HG02678 (cell line): ENCODE results near the gene LMF2.

Source experiments
- ATAC-seq: cut with Tn5 transposase; IDR thresholded peaks from one replicate; pipeline ENCODE4 v1.9.1; 2021; ENCODE audit warnings: mild to moderate bottlenecking, moderate library complexity; ENCODE audit not compliant: unreplicated experiment

Gene LMF2

GRCh38 chr22:50468626-50469025 lies 38.9 kb downstream of the LMF2 start:
- no peak for ATAC-seq

GRCh38 chr22:50467773-50468440 lies 39.6 kb downstream of the LMF2 start:
- ATAC-seq = no peak

- ATAC-seq = no peak
Observed at GRCh38 chr22:50467341-50467740, 40.2 kb downstream of the LMF2 start.

GRCh38 chr22:50465066-50465930 lies 42.2 kb downstream of the LMF2 start:
- no peak for ATAC-seq

- no peak for ATAC-seq
Observed at GRCh38 chr22:50464451-50464850, 43.1 kb downstream of the LMF2 start.

GRCh38 chr22:50463188-50463900 lies 44.2 kb downstream of the LMF2 start:
- no peak for ATAC-seq

- ATAC-seq = no peak
Observed at GRCh38 chr22:50461979-50462540, 45.4 kb downstream of the LMF2 start.

- no peak for ATAC-seq
Observed at GRCh38 chr22:50461536-50461935, 46.0 kb downstream of the LMF2 start.

- ATAC-seq = no peak
Observed at GRCh38 chr22:50460938-50461337, 46.6 kb downstream of the LMF2 start.

GRCh38 chr22:50459496-50460140 lies 47.9 kb downstream of the LMF2 start:
- no peak for ATAC-seq

- ATAC-seq = no peak
Observed at GRCh38 chr22:50459016-50459415, 48.5 kb downstream of the LMF2 start.

- ATAC-seq = no peak
Observed at GRCh38 chr22:50456466-50457234, 50.9 kb downstream of the LMF2 start.

GRCh38 chr22:50456026-50456425 lies 51.5 kb downstream of the LMF2 start:
- ATAC-seq = no peak

- no peak for ATAC-seq
Observed at GRCh38 chr22:50455201-50455600, 52.3 kb downstream of the LMF2 start.

GRCh38 chr22:50454556-50455075 lies 52.9 kb downstream of the LMF2 start:
- no peak for ATAC-seq
